ENCODE measurements around the gene KCTD6.

GRCh38 chr3:58484045-58484721, 7.7 kb upstream of the KCTD6 start:
- TF ChIP-seq CTCF (IDR thresholded peaks at IDR 0.05) (no peak), POLR2A (IDR thresholded peaks at IDR 0.05) (no peak), EP300 (IDR thresholded peaks at IDR 0.05) (no peak), POLR2AphosphoS5 (IDR thresholded peaks at IDR 0.05) (no peak)
